ENCODE data around the gene AHNAK2. TPM values are rescaled to one million over a fixed set of nuclear protein-coding genes. Genes with fewer than 3 reads are reported as not detected.
"Not testable (repeated sequence)": the region's sequence is repeated elsewhere in the genome, so short reads cannot be mapped to it uniquely, and the experiment has no call there.

Gene AHNAK2
- total RNA-seq, 1 donor from 2014 or later: 20.6 TPM

DNA sequence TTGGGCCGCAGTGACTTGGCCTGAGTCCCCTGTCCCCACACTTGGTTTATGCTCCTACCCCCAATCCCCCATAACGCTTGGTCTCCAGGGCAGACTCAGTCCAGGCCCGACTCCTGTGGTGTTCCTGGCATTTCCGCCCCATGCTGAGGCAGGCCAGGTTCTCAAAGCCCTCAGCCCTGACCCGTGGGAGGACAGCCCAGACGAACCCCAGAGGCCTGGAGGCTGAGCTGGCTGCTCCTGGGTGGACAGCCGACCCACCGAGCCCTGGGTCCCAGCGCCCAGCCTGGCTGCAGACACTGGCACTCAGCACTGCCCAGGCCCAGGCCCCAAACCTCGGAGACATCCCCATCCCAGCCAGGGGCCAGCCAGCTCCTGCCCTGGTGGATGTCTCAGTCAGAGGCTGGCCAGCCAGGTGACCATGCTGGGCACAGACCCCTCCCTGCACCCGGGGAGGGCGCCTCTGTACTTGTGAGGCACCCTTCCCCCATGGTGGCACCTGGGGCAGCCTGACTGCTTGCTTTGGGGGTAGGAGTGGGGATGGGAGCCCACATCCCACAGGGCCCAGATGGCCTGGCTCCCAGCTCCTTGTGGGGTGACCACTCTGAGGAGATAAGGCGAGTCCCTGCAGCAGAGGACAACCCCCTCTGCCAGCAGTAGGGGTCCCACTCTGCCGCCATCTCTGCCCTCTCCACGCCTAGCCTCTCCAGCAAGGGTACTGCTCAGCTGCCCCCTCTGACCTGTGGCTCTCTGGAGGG lies 52.1 kb downstream of the AHNAK2 start:
- no peak for DNase-seq

DNA sequence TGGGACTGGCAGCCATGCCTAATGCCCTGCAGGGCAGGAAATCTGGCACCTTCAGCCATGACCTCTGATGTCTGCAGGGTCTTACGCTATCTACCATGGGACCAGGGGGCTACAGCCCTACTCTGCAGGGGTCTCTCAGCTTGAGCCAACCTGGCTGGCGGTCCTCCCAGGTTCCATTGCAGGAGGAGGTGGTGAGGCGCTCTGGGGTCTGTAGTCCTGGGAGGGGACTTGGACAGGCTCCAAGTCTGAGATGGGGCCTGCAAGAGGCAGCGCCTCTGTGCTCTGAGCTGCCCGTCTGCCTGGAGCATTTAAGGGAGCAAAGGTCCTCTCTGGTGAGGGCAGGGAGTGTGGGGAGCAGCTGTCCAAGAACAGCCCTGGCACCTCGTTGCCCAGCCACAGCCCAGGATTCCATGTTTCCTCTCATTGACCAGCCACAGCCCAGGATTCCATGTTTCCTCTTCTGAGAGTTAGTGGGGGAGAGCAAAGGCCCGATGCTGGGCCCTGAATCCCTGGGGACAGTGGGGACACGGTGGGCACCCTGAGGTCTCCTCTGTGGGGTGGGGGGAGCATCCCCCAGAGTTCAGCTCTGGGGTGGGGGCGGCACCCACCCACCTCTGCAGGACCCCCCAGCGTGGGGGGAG lies 52.8 kb downstream of the AHNAK2 start:
- DNase-seq: no peak

DNA sequence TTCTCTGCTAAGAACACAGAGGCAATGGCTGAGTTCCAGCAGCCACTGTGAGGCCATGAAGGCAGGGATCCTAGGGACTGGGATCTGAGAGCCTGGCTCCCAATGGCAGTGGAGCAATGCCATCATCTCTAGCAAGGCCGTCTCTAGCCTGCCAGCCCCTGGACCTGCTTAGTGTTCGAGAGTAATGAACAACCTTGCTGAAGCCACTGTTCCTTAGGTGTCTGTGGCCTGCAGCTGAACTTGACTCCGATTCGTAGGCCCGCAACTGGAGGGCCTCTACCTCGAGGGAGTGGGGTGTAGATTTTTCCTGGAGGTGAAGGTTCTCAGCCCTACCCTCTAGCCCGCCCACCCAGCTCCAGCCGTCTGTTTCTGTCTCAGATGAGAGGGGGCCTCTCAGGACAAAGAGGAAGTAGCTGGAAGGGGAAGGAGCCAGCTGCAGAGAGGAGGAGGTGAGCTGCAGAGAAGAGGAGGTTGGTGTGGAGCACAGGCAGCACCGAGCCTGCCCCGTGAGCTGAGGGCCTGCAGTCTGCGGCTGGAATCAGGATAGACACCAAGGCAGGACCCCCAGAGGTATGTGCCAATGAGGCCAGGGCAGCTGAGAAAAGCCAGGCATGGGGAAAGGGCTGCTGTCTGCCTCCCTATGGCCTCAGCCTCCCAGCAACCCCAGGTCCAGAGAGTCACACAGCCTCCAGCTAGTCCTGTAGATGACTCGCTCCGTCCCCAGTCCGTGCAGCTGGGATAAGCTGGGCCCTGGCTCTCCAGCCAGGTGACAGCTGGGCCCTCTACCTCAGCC lies 53.6 kb downstream of the AHNAK2 start, which contains the start of gene PLD4:
Gene PLD4 (plus strand): TSS at position 459 of the 793 bp plus-strand sequence. CDS start 2,262 bp downstream, outside the sequence.
- DNase-seq: no peak

DNA sequence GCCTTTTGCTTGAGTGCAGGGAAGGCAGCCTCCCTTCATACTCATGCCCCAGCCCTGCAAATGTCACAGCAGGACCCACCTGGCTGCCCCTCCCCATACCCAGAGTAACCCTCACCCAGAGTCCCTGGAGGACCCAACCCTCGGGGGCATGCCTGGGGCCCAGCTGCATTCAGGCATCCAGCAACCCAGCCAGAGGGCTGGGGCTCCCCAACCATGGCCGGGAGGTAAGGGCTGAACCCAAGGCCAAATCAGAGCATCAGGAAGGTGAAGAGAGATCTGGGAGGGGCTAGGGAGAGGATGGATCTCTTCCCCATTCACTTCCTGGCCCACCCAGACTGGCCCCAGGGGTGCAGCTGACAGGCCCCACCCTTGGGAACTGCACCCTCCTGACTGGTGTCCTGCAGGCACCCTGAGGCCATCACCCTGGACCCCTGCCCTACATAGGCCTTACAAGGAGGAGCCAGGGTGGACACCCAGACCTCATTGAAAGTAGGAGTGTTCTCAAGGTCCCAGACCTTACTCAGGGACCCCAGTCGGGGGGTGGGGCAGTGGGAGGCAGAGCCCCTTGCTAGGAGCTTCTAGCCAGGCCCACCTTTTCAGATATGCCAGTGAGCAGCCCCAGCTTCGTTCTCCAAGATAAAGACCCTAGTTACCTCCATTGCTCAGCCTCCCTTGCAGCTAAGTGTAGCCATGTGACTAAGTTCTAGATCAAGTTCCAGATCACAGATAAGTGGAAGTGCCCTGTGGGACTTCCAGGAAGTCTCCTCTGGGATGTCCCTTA lies 54.3 kb downstream of the AHNAK2 start:
- DNase-seq: no peak

DNA sequence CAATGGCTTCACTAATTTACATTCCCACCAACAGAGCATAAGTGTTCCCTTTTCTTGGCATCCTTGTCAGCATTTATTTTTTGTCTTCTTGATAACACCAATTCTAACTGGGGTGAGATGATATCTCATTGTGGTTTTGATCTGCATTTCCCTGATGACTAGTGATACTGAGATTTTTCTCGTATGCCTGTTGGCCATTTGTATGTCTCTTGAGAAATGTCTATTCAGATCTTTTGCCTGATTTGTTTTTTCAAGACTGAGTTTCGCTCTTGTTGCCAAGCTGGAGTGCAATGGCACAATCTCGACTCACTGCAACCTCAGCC lies 58.2 kb downstream of the AHNAK2 start:
- no peak for DNase-seq

DNA sequence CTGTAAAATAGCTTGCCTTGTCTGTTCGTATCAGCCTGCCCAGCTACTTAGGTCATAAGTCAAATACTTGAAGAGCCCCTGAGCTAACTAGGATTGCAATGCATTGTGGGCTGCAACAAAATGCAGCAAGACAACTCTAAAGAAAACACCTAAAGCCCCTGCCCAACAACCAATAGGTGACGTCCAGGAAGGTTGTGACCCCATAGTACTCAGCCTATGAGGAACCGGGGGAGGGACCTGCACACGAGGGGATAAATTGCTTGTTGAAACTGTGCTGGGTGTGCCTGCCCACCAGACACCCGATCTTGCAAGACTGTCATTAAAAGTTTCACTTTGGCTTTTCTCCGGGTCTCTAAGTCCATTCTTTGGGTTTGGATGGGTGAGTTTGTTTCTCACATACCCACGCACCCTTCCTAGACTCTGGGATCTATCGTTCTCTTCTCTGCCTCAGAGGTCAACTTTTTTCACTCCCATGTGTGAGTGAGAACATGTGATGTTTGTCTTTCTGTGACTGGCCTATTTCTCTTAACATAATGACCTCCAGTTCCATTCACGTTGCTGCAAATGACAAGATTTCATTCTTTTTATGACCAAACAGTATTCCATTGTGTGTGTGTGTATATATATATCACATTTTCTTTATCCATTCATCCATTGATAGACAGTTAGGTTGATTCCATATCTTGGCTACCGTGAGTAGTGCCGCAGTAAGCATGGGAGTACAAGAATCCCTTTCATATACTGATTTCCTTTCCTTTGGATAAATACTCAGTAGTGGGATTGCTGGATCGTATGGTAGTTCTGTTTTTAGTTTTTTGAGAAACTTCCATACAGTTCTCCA lies 58.8 kb downstream of the AHNAK2 start:
- not testable (repeated sequence) for DNase-seq

DNA sequence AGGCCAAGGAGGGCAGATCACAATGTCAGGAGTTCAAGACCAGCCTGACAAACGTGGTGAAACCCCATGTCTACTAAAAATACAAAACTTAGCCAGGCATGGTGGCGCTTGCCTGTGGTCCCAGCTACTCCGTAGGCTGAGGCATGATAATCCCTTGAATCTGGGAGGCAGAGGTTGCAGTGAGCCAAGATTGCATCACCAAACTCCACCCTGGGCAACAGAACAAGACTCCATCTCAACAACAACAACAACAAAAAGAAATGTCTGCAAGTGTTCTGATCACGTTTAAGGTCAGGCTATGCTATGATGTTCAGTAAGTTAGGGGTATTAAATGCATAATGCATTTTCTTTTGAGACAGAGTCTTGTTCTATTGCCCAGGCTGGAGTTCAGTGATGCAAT lies 60.2 kb downstream of the AHNAK2 start:
- DNase-seq: no peak

DNA sequence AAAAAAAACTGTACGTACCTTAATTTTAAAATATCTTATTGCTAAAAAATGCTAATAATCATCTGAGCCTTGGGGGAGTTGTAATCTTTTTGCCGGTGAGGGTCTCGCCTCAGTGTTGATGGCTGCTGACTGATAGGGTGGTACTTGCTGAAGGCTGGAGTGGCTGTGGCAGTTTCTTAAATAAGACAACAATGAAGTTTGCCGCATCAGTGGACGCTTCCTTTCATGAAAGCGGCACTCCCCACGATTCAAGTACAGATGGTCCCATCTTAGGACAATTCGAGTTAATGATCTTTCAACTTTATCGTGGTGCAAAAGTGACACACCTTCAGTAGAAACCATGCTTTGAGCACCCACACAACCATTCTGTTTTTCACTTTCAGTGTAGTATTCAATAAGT lies 61.1 kb downstream of the AHNAK2 start:
- no peak for DNase-seq

DNA sequence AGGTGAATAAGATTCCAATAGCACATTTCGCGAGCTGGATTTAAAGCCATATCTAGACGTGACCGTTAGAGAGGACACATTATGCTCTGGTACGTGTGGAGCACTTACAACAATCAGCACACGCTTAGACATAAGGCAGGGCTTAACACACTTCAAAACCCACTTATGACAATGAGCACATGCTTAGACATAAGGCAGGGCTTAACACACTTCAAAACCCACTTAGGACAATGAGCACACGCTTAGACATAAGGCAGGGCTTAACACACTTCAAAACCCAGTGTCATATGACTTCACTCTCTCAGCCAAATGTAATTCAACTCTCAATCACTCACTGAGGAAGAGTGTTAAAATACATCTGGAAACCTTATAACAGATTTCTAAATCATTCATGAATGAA lies 64.7 kb downstream of the AHNAK2 start:
- no peak for DNase-seq

DNA sequence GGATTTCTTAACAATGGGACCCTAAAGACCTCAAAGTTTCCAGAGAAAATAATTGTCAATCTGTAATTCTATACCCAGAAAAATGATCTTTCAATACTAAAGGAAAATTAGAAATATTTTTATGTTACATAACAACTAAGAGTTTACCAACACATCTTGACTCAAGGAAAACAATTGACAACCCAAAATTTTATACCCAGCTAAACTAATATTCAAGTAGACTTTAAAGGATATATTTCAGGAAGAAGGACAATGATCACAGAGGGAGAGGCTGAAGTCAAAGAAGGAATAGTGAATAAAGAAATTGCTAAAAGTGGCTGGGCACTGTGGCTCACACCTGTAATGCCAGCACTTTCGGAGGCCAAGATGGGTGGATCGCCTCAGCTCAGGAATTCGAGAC lies 66.1 kb downstream of the AHNAK2 start:
- DNase-seq: no peak

DNA sequence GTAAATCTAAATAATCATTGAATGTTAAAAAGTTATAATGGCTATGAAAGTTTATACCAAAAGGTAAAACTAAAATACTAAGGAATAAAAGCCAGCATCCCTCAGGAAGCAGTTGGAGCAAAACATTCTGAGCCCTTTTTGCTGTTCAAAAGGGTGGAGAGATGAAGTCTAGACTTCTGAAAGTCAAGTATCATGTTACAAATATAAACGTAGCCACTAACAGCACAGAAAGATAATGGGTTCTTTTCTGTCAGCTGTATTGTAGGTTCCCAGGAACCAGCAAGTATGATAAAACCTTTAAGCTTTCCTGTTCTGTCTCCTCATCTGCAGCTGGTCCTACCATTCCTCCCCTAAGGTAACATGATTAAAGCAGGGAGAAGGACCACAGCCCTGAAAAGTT lies 69.9 kb downstream of the AHNAK2 start:
- no peak for DNase-seq

DNA sequence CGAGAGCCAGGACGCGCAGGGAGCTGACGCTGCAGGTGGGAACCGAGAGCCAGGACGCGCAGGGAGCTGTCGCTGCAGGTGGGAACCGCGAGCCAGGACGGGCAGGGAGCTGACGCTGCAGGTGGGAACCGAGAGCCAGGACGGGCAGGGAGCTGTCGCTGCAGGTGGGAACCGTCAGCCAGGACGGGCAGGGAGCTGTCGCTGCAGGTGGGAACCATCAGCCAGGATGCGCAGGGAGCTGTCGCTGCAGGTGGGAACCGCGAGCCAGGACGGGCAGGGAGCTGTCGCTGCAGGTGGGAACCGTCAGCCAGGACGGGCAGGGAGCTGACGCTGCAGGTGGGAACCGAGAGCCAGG lies 72.6 kb downstream of the AHNAK2 start:
- DNase-seq: not testable (repeated sequence)

DNA sequence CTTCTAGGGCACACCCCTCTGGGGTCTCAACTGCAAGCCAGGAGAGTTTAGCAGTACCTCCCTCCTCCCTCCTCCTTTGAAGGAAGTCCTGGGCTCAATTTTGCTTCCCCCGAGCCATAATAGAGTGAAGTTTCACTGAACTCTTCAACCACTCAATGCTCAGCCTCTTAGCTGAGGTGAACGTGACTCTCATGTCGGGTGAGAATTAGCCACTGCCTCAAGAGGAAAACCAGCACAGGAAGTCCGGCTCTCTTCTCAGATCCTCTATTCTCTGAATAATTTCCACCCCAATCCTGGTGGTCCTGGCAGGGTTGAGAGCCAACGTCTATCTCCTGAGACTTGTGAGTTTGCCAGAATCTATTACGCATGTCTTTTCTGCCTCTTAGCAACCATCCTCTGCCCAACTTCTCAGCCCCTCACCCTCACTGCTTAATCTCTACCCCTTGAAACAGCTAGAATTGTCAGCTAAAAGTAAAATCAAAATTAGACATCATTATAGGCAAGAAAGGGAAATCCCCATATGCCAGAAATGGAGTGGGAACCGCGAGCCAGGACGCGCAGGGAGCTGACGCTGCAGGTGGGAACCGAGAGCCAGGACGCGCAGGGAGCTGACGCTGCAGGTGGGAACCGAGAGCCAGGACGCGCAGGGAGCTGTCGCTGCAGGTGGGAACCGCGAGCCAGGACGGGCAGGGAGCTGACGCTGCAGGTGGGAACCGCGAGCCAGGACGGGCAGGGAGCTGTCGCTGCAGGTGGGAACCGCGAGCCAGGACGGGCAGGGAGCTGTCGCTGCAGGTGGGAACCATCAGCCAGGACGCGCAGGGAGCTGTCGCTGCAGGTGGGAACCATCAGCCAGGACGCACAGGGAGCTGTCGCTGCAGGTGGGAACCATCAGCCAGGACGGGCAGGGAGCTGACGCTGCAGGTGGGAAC lies 73.3 kb downstream of the AHNAK2 start:
- DNase-seq: not testable (repeated sequence)

DNA sequence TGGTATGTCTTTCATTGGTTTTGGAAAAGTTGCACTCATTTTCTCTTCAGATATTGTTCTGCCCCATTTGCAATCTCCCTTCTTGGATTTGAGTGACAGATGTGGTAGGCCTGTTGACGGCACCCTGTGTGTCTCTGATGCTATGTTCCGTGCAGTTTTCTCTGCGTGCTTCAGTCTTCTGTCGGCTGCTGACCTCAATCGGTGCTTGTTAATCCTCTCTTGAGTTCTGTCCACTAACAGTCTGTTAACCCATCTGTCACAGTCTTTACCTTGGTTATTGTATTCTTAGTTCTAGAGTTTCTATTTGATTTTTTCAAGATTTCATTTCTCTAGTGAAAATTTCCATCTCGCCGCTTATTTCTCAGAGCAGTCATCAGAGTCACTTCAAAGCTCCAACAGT lies 74.2 kb downstream of the AHNAK2 start:
- no peak for DNase-seq

DNA sequence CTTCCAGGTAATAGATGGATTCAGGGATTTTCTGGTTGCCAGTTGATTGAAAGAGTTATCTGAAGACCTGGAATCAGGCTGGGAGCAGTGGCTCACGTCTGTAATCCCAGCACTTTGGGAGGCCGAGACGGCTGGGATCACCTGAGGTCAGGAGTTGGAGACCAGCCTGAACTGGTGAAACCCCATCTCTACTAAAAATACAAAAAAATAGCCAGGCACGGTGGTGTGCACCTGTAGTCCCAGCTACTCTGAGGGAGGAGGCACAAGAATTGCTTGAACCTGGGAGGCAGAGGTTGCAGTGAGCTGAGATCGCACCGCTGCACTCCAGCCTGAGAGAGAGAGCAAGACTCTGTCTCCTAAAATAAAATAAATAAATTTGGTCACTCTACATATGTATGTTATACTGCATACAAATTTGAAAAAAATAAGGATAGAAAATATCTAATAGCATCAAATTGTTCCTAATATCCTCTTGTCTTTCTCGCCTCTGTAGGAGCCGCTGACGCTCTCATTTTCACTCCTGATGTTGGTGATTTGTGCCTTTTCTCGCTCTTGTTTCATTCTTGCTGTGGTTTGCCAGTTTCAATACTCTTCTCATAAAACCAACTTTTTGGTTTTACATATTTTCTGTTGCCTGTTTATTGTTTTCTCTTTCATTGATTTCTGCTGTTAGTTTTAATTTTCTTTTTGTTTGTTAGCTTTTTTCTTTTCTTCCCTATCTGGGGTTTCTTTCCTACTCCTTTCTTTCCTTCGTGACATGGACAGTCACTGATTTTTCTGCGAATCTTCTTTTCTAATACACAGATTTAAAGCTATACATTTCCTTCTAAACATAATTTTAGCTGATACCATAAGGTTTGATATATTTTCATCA lies 77.3 kb downstream of the AHNAK2 start:
- DNase-seq: no peak

DNA sequence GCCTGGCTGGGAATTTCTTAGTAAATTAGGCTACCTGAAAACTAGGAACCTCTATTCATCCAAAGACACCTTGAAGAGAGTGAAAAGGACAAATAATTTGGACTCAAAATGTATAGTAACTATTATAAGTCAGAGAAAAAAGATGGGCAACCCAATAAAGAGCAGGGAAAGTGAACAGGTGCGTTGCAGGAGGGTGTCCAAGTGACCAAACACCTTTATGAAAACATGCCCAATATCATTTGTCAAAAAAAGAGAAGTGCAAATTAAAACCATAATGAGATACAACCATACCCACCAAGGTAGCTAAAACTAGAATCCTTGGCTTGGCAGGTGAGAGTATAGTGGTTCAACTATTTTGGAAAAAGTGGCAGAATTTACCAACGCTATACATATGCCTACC lies 78.4 kb downstream of the AHNAK2 start:
- DNase-seq: no peak

DNA sequence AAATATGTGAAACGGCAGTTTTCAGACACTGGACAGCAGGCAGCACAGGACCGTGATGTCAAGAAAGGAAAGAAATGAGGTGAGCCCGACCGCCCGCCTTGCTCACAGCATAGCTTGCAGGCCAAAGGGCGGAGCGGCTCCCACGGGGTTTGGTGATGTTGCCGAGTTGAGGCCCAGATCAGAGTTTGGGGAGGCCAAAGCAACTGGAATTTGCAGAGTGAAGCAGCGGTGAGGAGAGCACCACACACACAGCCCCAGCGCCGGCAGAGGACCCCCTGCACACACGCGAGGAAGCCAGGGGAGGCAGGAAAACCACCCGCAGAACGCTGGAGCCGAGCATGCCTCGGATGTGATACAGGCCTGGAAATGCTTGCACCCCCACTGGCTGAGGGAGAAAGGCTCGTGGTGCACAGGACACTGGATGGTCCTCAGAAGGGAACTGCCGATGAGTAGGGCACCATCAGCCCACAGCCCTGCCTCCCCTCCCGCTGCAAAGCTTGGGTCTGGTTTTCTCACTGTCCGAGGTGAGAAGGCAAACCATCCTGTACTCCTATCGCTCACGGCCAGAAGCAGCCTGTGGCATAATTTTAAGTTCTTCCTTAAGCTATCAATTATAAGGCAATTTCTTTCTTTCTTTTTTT lies 79.2 kb downstream of the AHNAK2 start:
- DNase-seq: no peak

DNA sequence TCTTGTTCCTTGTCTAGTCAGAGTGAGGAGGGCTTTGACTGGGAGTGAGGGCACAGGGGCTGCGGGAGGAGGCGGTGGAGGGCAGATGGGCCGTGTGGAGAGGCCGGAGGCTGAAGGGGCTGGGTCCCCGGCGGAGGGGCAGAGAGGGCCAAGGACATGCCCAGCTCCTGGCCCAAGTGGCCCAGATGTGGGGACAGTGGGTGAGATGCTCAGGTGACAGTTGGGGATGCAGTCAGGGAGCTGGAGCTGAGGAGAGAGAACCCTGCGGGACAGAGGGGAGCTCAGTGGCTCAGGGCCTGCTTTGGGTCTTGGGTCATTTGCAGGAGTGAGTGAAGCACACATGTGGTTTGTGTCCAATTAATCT lies 80.0 kb downstream of the AHNAK2 start:
- DNase-seq: no peak
